Measurements from ENCODE around the gene MCM8.

MCM8 gene

GRCh38 chr20:5950271-5951031 is at the start of gene MCM8, which contains the start of gene TRMT6:
Gene MCM8, plus strand, starts transcription at chr20:5950652. Its CDS starts 1,364 bp downstream, at chr20:5952016.
Gene TRMT6, minus strand, starts transcription at chr20:5950533. Its CDS starts 128 bp downstream, at chr20:5950405.
- DNase-seq: peak; percentile 90

DNA sequence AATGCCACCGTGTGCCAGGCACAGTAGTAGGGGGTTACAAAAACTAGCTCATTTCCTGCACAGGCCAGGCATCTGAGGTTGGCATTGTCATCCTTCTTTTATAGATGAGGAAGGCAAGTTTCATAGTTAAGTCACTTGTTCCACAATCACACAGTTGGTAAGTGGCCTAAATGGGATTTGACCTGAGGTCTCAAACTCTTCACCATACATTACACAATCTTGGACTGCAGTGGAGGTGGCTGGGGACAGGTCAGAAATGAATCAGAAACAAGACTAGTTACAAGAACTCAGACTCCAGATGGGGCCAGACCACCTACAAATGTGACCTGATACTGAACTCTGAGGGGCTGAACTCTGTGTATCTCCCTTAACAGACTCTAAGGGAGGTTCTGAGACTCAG is 49.5 kb upstream of the MCM8 start:
- no peak for DNase-seq

DNA sequence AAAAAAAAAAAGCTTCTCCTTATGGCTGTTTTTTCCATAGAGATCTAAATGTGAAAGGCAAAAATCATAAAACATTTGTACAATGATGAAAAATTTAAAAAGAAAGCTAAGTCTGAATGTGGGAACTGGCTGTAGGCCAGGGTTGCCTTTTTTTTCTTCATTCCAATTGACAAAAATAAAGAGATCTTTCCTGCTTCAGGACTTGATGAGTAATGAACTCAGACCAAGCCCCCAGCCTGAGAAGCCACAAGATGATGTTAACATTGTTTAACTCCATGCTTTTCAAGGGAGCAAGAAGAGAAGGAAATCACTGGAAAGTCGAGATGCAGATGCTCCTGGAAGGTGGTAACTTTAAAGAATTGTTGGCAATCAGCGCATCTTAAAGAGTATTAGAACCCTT is 41.5 kb upstream of the MCM8 start:
- no peak for DNase-seq

DNA sequence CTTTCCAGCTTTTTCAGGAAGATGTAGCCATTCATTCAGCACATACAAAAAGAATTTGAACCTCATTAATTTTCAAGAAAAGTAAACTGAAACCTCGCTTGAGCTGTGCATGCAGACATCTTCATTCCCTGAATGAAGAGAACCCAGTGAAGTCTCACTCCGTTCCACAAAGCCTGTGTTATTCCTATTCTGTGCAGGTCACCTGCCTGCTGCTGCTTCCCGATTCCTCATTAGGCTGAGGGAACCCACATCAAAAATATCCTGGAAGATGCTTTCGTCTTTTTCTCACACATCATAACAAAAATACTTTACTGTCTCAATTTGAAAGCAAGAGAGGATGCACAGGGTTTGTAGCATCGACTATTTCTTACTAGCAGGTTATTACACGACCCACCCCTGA is 40.3 kb upstream of the MCM8 start:
- no peak for DNase-seq

GRCh38 chr20:5913166-5913565 is 37.3 kb upstream of the MCM8 start:
- no peak for DNase-seq

DNA sequence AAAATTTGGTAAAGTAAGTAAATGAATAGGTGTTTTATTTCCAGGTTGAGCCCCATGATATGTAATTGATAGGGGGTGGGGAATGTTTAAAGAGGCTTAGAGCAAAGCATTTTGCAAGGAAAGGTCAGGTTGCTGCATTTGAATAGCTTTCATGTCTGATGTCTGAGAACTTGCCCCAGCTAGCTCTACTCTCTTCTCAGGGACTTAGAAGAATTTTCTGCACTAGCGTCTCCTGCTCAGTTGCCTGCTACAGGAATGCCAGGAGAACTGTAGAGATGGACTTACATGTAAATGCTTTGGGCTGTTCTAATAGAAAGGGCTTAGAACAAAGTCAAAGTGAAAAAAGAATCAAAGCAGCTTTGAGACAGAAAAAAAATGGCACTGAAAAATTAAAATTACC is 35.6 kb upstream of the MCM8 start:
- no peak for DNase-seq

DNA sequence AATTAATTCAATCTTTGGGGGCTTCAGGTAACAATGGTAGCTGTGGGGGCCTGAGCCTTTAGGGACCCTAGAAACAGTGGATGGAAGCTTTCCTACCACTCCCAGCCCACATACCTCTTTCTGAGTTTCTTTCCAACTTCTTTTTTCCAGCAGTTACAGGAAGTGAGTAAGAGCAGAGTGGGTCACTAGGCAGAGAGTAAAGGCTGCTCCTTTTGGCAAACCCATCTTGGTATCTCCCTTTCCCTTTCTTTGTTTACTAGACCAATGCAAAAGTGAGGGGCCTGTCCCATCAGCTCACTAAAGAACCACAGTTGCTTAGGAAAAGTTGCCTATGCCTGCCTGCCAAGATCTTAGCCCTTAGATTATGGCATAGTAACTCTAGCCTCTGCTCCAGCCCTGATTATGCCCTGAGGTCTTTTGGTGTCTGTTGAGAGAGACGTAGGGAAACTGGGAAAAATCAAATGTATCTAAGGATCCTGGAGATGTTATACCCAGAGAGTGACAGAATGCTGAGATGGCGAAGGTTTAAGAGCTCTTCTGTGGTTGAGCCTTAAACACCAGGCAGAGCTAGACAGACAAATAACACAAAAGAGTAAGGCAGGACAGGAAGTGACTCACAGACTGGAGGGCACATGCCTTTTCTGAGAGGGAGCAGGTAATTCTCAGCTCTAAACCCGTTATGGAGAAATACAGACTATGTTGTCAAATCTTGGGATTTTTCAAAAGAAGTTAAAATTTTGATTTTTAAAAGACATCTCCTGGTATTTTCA is 31.4 kb upstream of the MCM8 start:
- no peak for DNase-seq

- no peak for DNase-seq
Measured at GRCh38 chr20:5919626-5920544, 30.6 kb upstream of the MCM8 start.

DNA sequence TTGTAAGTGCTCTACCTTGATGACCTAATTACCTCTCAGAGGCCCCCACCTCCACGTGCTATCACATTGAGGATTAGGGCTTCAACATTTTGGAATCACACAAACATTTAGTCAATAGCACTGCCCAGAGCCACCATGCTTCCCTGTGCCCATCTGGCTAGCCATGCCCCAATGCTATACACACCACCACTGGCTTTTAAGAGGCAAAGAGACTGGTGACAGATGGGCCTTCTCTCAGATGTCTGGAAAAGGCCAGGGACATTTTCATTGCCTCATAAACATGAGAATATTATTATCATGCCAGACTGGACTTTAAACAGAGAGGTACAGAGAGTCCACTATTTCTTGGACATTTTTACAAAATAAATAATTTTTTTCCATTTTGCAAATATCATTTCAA is 29.9 kb upstream of the MCM8 start:
- no peak for DNase-seq

GRCh38 chr20:5923493-5923892 is 27.0 kb upstream of the MCM8 start:
- DNase-seq: no peak

DNA sequence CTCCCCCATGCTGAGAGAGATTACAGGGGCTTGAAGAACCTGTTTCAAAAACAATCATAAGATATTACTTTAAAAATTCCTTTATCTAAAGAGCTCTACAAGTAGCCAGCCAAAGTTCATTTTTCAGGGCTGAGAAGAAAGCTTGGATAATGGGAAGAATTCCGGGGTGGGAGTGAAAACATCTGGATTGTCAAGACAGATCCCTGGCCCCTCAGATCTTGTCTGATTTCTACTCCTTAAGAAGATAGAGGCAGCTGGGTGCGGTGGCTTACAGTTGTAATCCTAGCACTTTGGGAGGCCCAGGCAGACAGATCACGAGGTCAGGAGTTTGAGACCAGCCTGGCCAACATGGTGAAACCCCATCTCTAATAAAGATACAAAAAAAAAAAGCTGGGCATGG is 24.9 kb upstream of the MCM8 start:
- DNase-seq: no peak

DNA sequence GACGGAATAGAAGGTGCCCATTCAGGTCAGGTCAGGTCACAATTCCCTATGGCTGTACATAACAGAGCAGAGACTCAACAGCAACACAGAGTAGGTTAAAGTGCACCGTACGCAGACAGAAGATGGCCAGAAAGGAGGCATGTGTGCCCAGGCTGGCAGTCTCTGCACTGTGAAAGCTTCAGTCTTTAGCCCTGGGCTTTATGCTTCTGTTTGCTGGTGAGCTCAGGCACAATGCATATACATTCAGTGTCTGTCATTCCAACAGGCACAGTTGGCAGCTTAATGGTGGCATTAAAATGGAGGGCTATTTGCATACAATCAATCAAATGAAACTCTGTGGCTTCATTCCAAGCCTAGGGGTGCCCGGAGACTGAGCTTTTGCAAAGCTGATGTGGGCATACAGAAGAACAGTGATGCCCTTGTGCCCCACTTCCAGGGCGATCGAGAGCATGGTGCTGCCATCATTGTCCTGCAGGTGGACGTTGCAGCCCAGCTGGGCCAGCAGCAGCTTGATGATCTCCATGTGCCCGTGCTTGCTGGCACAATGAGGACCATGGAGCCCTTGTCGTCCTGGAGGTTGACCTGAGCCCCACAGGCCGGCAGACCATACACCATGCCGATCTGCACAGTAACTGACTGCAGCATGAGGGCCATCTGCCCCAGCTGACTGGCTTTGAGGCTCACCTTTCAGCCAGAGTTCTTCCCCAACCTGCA is 22.5 kb upstream of the MCM8 start:
- no peak for DNase-seq

DNA sequence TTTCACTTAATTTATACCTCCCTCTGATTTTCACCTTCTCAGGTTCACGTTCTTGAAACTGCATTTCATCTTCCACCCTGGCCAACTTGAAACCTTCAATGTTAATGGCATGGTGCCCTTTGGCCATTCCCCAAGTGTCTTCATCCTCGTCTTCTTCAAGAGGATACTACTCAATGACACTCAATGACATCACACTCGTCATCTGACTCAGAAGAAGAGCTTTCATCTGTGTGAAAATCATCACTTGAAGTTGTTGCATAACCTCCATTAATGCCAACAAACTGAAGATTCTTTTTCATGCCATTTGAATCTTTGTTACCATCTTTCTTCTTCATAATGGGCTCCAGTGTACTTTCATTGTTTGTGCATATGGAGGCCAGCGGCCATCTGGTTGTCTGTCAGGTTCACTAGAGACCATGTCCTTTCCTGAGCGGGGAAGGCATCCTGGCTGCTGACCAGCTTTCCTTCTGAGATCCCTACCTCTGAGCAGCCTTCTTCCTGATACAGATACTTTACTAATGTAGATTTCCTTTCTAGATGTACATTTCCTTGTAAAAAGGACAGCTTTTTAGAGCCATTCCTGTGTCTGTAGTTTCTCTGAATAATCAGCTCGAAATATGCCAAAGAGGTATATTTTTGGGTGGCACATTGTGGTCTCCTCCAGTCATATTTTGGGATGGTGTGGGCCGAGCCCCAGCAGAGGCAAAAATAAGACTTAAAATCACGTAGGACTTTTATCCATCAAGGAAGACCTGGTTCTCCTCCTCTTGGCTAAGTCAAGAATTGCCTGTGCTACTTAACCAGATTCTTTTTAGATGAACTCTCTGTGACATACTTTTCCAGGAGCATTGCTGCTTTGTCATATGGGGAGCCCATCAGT is 21.4 kb upstream of the MCM8 start:
- DNase-seq: no peak

DNA sequence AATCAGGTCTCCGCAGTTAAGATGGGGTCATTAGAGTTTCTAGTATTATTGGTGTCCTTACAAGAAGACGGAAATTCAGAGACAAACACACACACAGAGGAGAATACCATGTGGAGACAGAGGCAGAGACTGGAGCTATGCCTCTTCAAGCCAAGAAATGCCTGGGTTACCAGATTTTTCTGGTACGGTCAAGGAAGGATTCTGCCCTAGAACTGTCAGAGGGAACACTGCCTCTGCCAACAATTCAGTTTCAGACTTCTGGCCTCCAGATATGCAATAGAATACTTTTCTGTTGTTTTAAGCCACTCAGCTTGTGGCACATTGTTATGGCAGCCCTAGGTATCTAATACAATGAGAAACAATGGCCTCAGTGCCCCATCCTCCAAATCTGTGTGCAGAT is 19.0 kb upstream of the MCM8 start:
- no peak for DNase-seq

- no peak for DNase-seq
Measured at GRCh38 chr20:5932796-5933195, 17.7 kb upstream of the MCM8 start.

DNA sequence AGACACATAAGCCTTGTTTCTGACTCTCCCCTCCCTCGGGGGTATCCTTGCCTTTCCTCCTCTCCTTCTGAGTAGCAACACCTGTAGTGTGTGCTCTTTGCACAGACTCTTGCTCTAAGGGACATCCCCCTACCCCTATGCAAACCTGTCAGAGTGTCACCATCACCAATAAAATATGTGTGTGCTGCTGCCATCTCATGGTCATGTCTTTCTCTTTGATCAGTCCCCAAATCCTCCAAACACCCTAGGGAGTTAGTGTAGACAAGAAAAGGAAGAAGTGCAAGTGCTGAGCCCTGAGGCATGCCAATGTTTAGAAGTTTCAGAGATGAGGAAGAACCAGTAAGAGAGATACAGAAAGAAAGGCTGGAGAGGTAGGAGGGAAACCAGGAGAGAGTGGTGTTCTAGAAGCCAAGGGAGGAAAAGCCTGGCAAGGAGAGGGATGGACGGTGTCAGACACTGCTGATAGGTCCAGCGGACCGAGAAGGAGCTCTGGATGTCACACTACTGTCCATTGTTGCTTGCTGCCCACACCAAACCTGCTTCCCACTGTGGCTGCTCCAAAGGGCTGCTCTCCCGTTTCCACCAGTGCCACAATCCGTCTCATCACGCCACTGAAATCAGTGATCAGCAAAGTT is 16.5 kb upstream of the MCM8 start:
- DNase-seq: no peak

GRCh38 chr20:5935384-5935783 is 15.1 kb upstream of the MCM8 start:
- DNase-seq: no peak

GRCh38 chr20:5936238-5936637 is 14.2 kb upstream of the MCM8 start:
- no peak for DNase-seq

DNA sequence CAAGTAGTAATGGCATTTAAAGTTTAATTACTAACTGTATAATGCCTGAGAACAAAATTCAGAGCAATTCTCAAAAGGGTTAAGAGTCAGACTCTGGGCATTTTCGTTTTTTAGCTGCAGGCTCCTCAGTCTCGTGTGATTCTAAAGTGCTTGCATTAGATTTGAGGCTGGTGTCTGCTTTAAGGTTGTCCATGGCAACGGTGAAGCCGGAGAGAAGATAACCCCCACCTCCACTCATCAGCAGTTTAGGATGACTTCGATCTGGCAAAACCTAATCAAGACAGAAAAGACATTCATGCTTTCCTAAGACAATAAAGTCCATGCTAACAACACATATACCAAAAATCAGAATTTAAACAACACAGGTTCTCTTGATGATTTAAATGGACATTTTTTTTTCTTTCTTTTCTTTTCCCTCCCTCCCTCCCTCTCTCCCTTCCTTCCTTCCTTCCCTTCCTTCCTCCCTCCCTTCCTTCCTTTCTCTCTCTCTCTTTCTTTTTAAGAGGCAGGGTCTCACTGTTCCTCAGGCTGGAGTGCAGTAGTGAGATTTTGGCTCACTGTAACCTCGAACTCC is 11.9 kb upstream of the MCM8 start:
- DNase-seq: no peak

GRCh38 chr20:5945963-5946362 is 4.5 kb upstream of the MCM8 start:
- no peak for DNase-seq

DNA sequence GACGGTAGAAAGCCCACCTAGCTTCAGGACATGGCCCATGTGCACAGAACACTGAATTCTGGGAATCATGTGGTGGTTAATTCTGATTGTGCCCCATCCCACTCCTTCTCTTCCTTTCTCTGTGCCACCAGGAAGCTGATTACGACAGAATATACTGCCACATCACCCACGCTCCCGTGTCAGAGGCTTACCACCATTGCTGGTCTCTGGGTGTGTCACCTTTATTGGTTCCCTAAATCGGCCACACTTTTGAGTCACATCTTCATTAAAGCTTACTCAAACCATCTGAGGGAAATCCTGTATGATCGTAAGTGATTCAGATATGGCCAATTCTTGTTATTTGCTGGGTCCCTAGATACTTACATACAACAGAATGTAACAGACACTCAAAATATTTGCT is 3.2 kb upstream of the MCM8 start:
- DNase-seq: no peak
